ENCODE data around the gene TMEFF2. TPM values are rescaled to one million over a fixed set of nuclear protein-coding genes. Genes with fewer than 3 reads are reported as not detected.

Gene TMEFF2
- total and polyA plus RNA-seq, 2 experiments from 2014 or later: 1.7 to 2.2 TPM

- H3K9me2 ChIP-seq (ENCODE audit: insufficient read depth): no peaks in the 10 kb centered on the region
- H3K27me3 ChIP-seq (ENCODE audit: insufficient read depth): no peaks in the 10 kb centered on the region
- ATAC-seq (no peak), DNase-seq (ENCODE audit: low spot score) (no peak)
- Mint-ChIP-seq H3K9me3 (no peaks in the 10 kb centered on the region), H3K27ac (no peak overlapping the region), H3K4me3 (no peak overlapping the region), H3K27me3 (ENCODE audit: insufficient read depth, low read depth, poor library complexity) (no peaks in the 10 kb centered on the region), H3K36me3 (ENCODE audit: low read depth) (no peaks in the 10 kb centered on the region; the same call in 2 of the 3 replicates), H3K4me1 (peaks cover 32% of the 10 kb centered on the region)
- no peak overlapping the region for H3K4me2 ChIP-seq
- no peak overlapping the region for H3K27ac ChIP-seq (ENCODE audit: low read depth)
- TF ChIP-seq STAT1 (IDR thresholded peaks at IDR 0.05; ENCODE audit: unreplicated experiment): no peak
- TF ChIP-seq NANOG (IDR thresholded peaks at IDR 0.05; ENCODE audit: borderline replicate concordance): no peak
- TF ChIP-seq EZH2phosphoT487 (IDR thresholded peaks at IDR 0.05; ENCODE audit: unreplicated experiment): no peak
- no peak for TF ChIP-seq ZNF331 (CRISPR knock-in tag; IDR thresholded peaks at IDR 0.05; ENCODE audit: low read depth)
- no peak for TF ChIP-seq POLR2AphosphoS5 (IDR thresholded peaks at IDR 0.05; ENCODE audit: low read depth)
- TF ChIP-seq CREB1 (CRISPR knock-in tag; IDR thresholded peaks at IDR 0.05; ENCODE audit: low read depth): no peak
- no peak for TF ChIP-seq ZNF462 (CRISPR knock-in tag; IDR thresholded peaks at IDR 0.05)
- TF ChIP-seq ETS1 (IDR thresholded peaks at IDR 0.05): no peak
- TF ChIP-seq REST (IDR thresholded peaks at IDR 0.05; ENCODE audit: unreplicated experiment): no peak
- TF ChIP-seq EZH2 (IDR thresholded peaks at IDR 0.05; ENCODE audit: low read depth, unreplicated experiment): no peak
- TF ChIP-seq JUNB (IDR thresholded peaks at IDR 0.05; ENCODE audit: unreplicated experiment): no peak
- no peak for TF ChIP-seq CTCF (conservative IDR thresholded peaks at IDR 0.05; ENCODE audit: low read depth in 2 of 2)
- no peaks in the 10 kb centered on the region for H3K79me2 ChIP-seq (replicated peaks; ENCODE audit: insufficient read depth)
- H3K4me1 ChIP-seq (ENCODE audit: insufficient read depth): peaks cover 35% of the 10 kb centered on the region
- no peaks in the 10 kb centered on the region for H3K36me3 ChIP-seq (ENCODE audit: insufficient read depth)
- H2AFZ ChIP-seq: no peak overlapping the region
- no peak overlapping the region for H3K4me3 ChIP-seq
- H3F3A ChIP-seq (replicated peaks; ENCODE audit: low read depth): no peaks in the 10 kb centered on the region
- no peaks in the 10 kb centered on the region for H4K20me1 ChIP-seq (replicated peaks; ENCODE audit: insufficient read depth)
Observed at GRCh38 chr2:191976436-191976835, 218.3 kb downstream of the TMEFF2 start.
